ENCODE measurements around the gene KCP. TPM values are rescaled to one million over a fixed set of nuclear protein-coding genes. Genes with fewer than 3 reads are reported as not detected.

KCP gene
- total RNA-seq, 1 experiment from 2014 or later = 5.3 TPM

DNA sequence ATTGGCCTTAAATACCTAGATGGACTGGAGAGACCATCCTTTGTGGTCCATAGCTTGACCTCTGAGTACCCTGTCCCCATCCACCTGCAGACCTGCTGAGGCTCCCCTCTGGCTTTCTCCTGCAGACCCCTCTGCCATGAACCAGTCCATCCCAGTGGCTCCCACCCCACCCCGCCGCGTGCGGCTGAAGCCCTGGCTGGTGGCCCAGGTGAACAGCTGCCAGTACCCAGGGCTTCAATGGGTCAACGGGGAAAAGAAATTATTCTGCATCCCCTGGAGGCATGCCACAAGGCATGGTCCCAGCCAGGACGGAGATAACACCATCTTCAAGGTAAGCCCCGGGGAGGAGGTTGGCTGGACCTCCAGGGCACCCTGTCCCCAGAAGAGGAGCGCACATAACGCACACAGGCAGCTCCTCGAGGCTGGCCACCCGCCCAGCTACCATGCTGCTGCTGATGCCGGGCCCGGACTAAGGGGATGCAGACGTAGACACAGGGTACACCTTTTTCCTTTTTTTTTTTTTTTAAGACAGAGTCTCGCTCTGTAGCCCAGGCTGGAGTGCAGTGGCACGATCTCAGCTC is 31.5 kb upstream of the KCP start:
- TF ChIP-seq, protein P1, sequence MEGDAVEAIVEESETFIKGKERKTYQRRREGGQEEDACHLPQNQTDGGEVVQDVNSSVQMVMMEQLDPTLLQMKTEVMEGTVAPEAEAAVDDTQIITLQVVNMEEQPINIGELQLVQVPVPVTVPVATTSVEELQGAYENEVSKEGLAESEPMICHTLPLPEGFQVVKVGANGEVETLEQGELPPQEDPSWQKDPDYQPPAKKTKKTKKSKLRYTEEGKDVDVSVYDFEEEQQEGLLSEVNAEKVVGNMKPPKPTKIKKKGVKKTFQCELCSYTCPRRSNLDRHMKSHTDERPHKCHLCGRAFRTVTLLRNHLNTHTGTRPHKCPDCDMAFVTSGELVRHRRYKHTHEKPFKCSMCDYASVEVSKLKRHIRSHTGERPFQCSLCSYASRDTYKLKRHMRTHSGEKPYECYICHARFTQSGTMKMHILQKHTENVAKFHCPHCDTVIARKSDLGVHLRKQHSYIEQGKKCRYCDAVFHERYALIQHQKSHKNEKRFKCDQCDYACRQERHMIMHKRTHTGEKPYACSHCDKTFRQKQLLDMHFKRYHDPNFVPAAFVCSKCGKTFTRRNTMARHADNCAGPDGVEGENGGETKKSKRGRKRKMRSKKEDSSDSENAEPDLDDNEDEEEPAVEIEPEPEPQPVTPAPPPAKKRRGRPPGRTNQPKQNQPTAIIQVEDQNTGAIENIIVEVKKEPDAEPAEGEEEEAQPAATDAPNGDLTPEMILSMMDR (conservative IDR thresholded peaks at IDR 0.05) = no peak
- Histone ChIP-seq H2BK120ac (ENCODE audit: low read depth, low read length, poor library complexity, severe bottlenecking) (no peak overlapping the region), H4K8ac (replicated peaks; ENCODE audit: insufficient read length, low read depth, low read length) (no peak overlapping the region), H3K4ac (ENCODE audit: low read depth, low read length) (no peak overlapping the region), H3K14ac (ENCODE audit: insufficient read depth, low read length) (no peak overlapping the region), H2AFZ (ENCODE audit: low read length) (no peak overlapping the region), H3K4me1 (ENCODE audit: insufficient read depth, low read length) (no peaks in the 10 kb centered on the region), H3K9ac (ENCODE audit: extremely low read depth, insufficient read length, low read length) (no peak overlapping the region), H4K91ac (ENCODE audit: insufficient read length, low read depth, low read length) (no peak overlapping the region), H3K27ac (ENCODE audit: insufficient read length, low read depth, low read length) (no peak overlapping the region), H3K9me3 (ENCODE audit: control insufficient read depth, low read depth, low read length) (no peaks in the 10 kb centered on the region), H3T11ph (ENCODE audit: low read length) (no peak overlapping the region), H3K56ac (ENCODE audit: insufficient read length, low read depth, low read length) (no peak overlapping the region), H3K23ac (ENCODE audit: insufficient read length, low read depth, low read length) (no peak overlapping the region), H4K20me1 (ENCODE audit: control insufficient read depth, insufficient read depth, insufficient read length) (no peaks in the 10 kb centered on the region), H3K23me2 (ENCODE audit: insufficient read length, low read depth, low read length, poor library complexity, severe bottlenecking) (peaks cover 5% of the 10 kb centered on the region), H2BK5ac (ENCODE audit: insufficient read length, low read length) (no peak overlapping the region), H3K4me2 (ENCODE audit: insufficient read depth, insufficient read length, low read length) (no peak overlapping the region), H2AK5ac (ENCODE audit: insufficient read length, low read length) (no peak overlapping the region), H2BK20ac (ENCODE audit: low read depth, low read length, poor library complexity, severe bottlenecking) (no peak overlapping the region), H3K18ac (ENCODE audit: insufficient read length, low read depth, low read length) (no peak overlapping the region), H3K79me2 (ENCODE audit: insufficient read depth, low read length) (no peaks in the 10 kb centered on the region), H2BK12ac (ENCODE audit: insufficient read length, low read depth, low read length) (no peak overlapping the region), H2BK15ac (ENCODE audit: low read depth, low read length) (no peak overlapping the region), H3K79me1 (ENCODE audit: insufficient read depth, low read depth, low read length, poor library complexity, severe bottlenecking) (no peaks in the 10 kb centered on the region), H4K5ac (ENCODE audit: insufficient read length, low read depth, low read length) (no peak overlapping the region), H3K27me3 (ENCODE audit: insufficient read depth, low read length) (peaks cover 16% of the 10 kb centered on the region; the same call in 1 of the 2 replicates)
- Mint-ChIP-seq H3K9me3 (0 out of 5 replicates have a peak, but pooled peaks cover 0 to 2% of the 10 kb centered on the region in 2 experiments), H3K36me3 (ENCODE audit: insufficient read depth in 1 of 3, low read depth in 3 of 3) (no peaks in the 10 kb centered on the region), H3K27me3 (ENCODE audit: low read depth) (peaks cover 49% of the 10 kb centered on the region), H3K27ac (no peak overlapping the region), H3K4me1 (peaks cover 10 to 14% of the 10 kb centered on the region in 2 experiments), H3K4me3 (no peak overlapping the region)
- no CpG with 5 or more reads among the region's 16 CpGs for WGBS (ENCODE audit: extremely low coverage, insufficient read length, low lambda C conversion rate)
- no peak for DNase-seq
